Left ventricle myocardium inferior (tissue), 1 donor: ENCODE data around the gene HRH4. TPM values are rescaled to one million over a fixed set of nuclear protein-coding genes. Genes with fewer than 3 reads are reported as not detected.
A peak's percentile ranks its signal among the peaks of the same experiment; 100 is the strongest.

Source experiments
- DNase-seq: peaks from one replicate; pipeline ENCODE4 v3.0.0-alpha.2; 2020
- H3K27ac ChIP-seq: fragments of 200-600 bp; replicated peaks from 2 replicates; pipeline ENCODE4 v1.8.0; 2021
- H3K27me3 ChIP-seq: fragments of 200-600 bp; 2 replicates; pipeline ENCODE4 v1.8.0; 2021; ENCODE audit warnings: low read depth
- H3K36me3 ChIP-seq: fragments of 200-600 bp; 2 replicates; pipeline ENCODE4 v1.8.0; 2021
- H3K4me1 ChIP-seq: fragments of 200-600 bp; 2 replicates; pipeline ENCODE4 v1.8.0; 2021
- H3K4me3 ChIP-seq: fragments of 200-600 bp; 2 replicates; pipeline ENCODE4 v1.8.0; 2021; ENCODE audit warnings: mild to moderate bottlenecking, moderate library complexity
- H3K9me3 ChIP-seq: fragments of 200-600 bp; replicated peaks from 2 replicates; pipeline ENCODE4 v1.8.0; 2021
- intact Hi-C: fragments of 100-400 bp; cut with micrococcal nuclease; formaldehyde crosslinking; loops from one replicate; pipeline ENCODE4 v1.11.0; 2022
- long read RNA-seq: library from polyadenylated mRNA; unstranded; transcript quantifications from one replicate; pipeline ENCODE4 v2.0.0, GENCODE V29; 2021
- total RNA-seq: library from RNA; stranded (reverse); fragmentation: NEBNext Ultra II Directional; extraction: Animal tissue kit (Norgen Biotek cat#: 25700); gene quantifications from one replicate; pipeline ENCODE4 v1.2.1, GENCODE V29; 2021
- TF ChIP-seq, protein P1 (sequence below): fragments of 200-600 bp; IDR thresholded peaks from 2 replicates; pipeline ENCODE4 v1.8.0; 2021; ENCODE audit warnings: antibody characterized with exemption, mild to moderate bottlenecking, borderline replicate concordance
- donor health status: DM: no; HTN: yes; CAD: no; lungs with severe emphysema.

HRH4 gene
- total RNA-seq: 0.33 TPM
- long read RNA-seq: 0 reads

DNA sequence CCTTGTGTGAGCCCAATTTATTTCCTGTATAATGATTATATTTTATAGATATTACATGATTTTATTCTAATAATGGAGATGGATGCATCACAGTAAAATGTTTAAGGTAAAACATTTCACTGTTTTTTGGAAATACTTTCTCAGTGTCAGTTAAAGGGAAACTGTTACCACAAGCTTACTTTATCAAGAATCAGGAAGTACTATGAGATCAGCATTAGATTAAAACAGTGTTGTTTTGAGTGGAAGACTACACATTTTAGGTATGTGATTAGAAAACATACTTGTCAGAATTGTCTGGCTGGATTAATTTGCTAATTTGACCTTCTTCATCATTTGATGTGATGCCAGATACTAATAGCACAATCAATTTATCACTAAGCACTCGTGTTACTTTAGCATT is at the start of gene HRH4:
Gene HRH4, plus strand, starts transcription at position 250 of the 400 bp plus-strand sequence. Its CDS starts 92 bp downstream, at position 342.
- Histone ChIP-seq H3K27me3 (no peaks in the 10 kb centered on the region), H3K4me1 (no peaks in the 10 kb centered on the region), H3K36me3 (no peaks in the 10 kb centered on the region), H3K9me3 (no peaks in the 10 kb centered on the region), H3K27ac (no peak within 1 kb of the TSS), H3K4me3 (no peak within 1 kb of the TSS)
- no peak for DNase-seq
- intact Hi-C loops: no loop called here
- TF ChIP-seq, protein P1, sequence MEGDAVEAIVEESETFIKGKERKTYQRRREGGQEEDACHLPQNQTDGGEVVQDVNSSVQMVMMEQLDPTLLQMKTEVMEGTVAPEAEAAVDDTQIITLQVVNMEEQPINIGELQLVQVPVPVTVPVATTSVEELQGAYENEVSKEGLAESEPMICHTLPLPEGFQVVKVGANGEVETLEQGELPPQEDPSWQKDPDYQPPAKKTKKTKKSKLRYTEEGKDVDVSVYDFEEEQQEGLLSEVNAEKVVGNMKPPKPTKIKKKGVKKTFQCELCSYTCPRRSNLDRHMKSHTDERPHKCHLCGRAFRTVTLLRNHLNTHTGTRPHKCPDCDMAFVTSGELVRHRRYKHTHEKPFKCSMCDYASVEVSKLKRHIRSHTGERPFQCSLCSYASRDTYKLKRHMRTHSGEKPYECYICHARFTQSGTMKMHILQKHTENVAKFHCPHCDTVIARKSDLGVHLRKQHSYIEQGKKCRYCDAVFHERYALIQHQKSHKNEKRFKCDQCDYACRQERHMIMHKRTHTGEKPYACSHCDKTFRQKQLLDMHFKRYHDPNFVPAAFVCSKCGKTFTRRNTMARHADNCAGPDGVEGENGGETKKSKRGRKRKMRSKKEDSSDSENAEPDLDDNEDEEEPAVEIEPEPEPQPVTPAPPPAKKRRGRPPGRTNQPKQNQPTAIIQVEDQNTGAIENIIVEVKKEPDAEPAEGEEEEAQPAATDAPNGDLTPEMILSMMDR: no peak

DNA sequence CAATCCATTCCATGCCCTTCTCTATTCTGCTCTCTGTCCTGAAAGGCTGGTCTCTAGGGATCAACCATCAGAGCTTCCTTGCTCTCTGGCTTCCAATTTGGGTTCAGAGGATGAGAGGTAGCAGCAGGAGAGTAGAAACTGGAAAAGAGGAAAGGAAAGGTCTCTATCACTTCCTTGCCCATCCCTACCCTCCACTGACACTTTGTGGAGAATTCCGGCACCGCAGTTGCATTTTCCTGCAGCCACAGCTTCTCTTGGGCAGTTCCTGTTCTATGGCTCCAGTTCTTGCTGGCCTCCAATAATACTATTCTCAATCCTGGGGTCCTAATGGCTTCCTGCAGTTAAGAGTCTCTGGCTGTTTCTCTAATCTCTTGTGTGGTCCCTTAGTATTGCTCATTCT is 47.3 kb upstream of the HRH4 start:
- intact Hi-C loops: no loop called here
- Histone ChIP-seq H3K9me3 (no peaks in the 10 kb centered on the region), H3K27ac (no peak overlapping the region), H3K4me3 (no peak overlapping the region), H3K27me3 (peaks cover 26% of the 10 kb centered on the region), H3K4me1 (no peaks in the 10 kb centered on the region), H3K36me3 (no peaks in the 10 kb centered on the region)
- DNase-seq: no peak
- TF ChIP-seq, protein P1: peak; percentile 47

GRCh38 chr18:24414349-24415003 is 46.0 kb upstream of the HRH4 start:
- no peak overlapping the region for H3K27ac ChIP-seq
- intact Hi-C loops: no loop called here
- no peaks in the 10 kb centered on the region for H3K9me3 ChIP-seq
- no peaks in the 10 kb centered on the region for H3K4me1 ChIP-seq
- peaks cover 26% of the 10 kb centered on the region for H3K27me3 ChIP-seq
- DNase-seq: no peak
- no peak overlapping the region for H3K4me3 ChIP-seq
- no peaks in the 10 kb centered on the region for H3K36me3 ChIP-seq
- TF ChIP-seq, protein P1: no peak

- intact Hi-C loops: no loop called here
Measured at GRCh38 chr18:24417480-24417879, 43.0 kb upstream of the HRH4 start.

GRCh38 chr18:24420551-24420950 is 39.9 kb upstream of the HRH4 start:
- TF ChIP-seq, protein P1: no peak
- Histone ChIP-seq H3K36me3 (no peaks in the 10 kb centered on the region), H3K4me1 (no peaks in the 10 kb centered on the region), H3K27me3 (peaks cover 84% of the 10 kb centered on the region), H3K27ac (no peak overlapping the region), H3K4me3 (no peak overlapping the region), H3K9me3 (no peaks in the 10 kb centered on the region)
- intact Hi-C loops: no loop called here
- no peak for DNase-seq

More at GRCh38 chr18:24417480-24417879, 43.0 kb upstream of the HRH4 start:
- Histone ChIP-seq H3K27ac (no peak overlapping the region), H3K9me3 (no peaks in the 10 kb centered on the region), H3K4me1 (no peaks in the 10 kb centered on the region), H3K27me3 (peaks cover 53% of the 10 kb centered on the region), H3K36me3 (no peaks in the 10 kb centered on the region), H3K4me3 (no peak overlapping the region)
- DNase-seq: no peak
- TF ChIP-seq, protein P1: no peak
